IPS DF 4.7 (cell line): ENCODE results near the gene USP43.
"Not testable (repeated sequence)": the region's sequence is repeated elsewhere in the genome, so short reads cannot be mapped to it uniquely, and the experiment has no call there.

Experiments used
- DNase-seq: peaks from one replicate; pipeline ENCODE4 v3.0.0-alpha.2; 2013; ENCODE audit warnings: low spot score; ENCODE audit errors: extremely low read depth

USP43 gene

GRCh38 chr17:9644910-9645751, at the start of gene USP43:
USP43 (plus strand) TSS chr17:9645517; CDS start chr17:9645633, 116 bp downstream.
- DNase-seq = no peak

- DNase-seq = not testable (repeated sequence)
These were observed 47.7 kb upstream of the USP43 start for GRCh38 chr17:9597638-9598037.

- DNase-seq = no peak
These were observed 46.7 kb upstream of the USP43 start for GRCh38 chr17:9598661-9599060.

- DNase-seq = not testable (repeated sequence)
These were observed 40.7 kb upstream of the USP43 start for GRCh38 chr17:9604583-9604982.

- no peak for DNase-seq
These were observed 38.9 kb upstream of the USP43 start for GRCh38 chr17:9606453-9606852.

GRCh38 chr17:9607058-9607457, 38.3 kb upstream of the USP43 start:
- not testable (repeated sequence) for DNase-seq

- DNase-seq = no peak
These were observed 33.8 kb upstream of the USP43 start for GRCh38 chr17:9611557-9611956.

- DNase-seq = no peak
These were observed 33.3 kb upstream of the USP43 start for GRCh38 chr17:9612006-9612405.

- no peak for DNase-seq
These were observed 29.8 kb upstream of the USP43 start for GRCh38 chr17:9615486-9615885.

- DNase-seq = no peak
These were observed 22.4 kb upstream of the USP43 start for GRCh38 chr17:9622961-9623360.

- no peak for DNase-seq
These were observed 16.8 kb upstream of the USP43 start for GRCh38 chr17:9628509-9628908.

- no peak for DNase-seq
These were observed 12.6 kb upstream of the USP43 start for GRCh38 chr17:9632741-9633140.

GRCh38 chr17:9635340-9635739, 10.0 kb upstream of the USP43 start:
- no peak for DNase-seq

- no peak for DNase-seq
These were observed 8.8 kb upstream of the USP43 start for GRCh38 chr17:9636501-9636900.

GRCh38 chr17:9640388-9640787, 4.9 kb upstream of the USP43 start:
- not testable (repeated sequence) for DNase-seq

GRCh38 chr17:9643611-9644010, 1.7 kb upstream of the USP43 start:
- DNase-seq = no peak

GRCh38 chr17:9645851-9646545, 681 bp downstream of the USP43 start:
- no peak for DNase-seq

- DNase-seq = no peak
These were observed 1.2 kb downstream of the USP43 start for GRCh38 chr17:9646546-9646885.

GRCh38 chr17:9647014-9647413, 1.7 kb downstream of the USP43 start:
- DNase-seq = no peak

- DNase-seq = no peak
These were observed 3.3 kb downstream of the USP43 start for GRCh38 chr17:9648521-9649110.

GRCh38 chr17:9658593-9659211, 13.4 kb downstream of the USP43 start:
- no peak for DNase-seq

GRCh38 chr17:9661027-9661426, 15.7 kb downstream of the USP43 start:
- no peak for DNase-seq
